GM13976 (cell line): ENCODE data around the gene TNFRSF25.

Source experiments
- DNase-seq: peaks from one replicate; pipeline ENCODE4 v3.0.0; 2012; ENCODE audit warnings: low spot score
- CTCF ChIP-seq: IDR thresholded peaks from 2 replicates; pipeline ENCODE4 v1.5.1; 2012; ENCODE audit warnings: borderline replicate concordance, mild to moderate bottlenecking; ENCODE audit not compliant: insufficient read depth; ENCODE audit errors: extremely low read depth, missing control alignments, control extremely low read depth
- in situ Hi-C: fragments of 300-500 bp; cut with MboI; formaldehyde crosslinking; loops from one replicate; pipeline ENCODE4 v1.12.0; 2022; ENCODE audit warnings: low sequenced_read_pairs, mixed read lengths, inconsistent platforms; ENCODE audit not compliant: unreplicated experiment

TNFRSF25 gene

GRCh38 chr1:6507461-6507911 lies 41.5 kb upstream of the TNFRSF25 start:
- no peak for DNase-seq
- in situ Hi-C loops: no loop called here
- no peak for TF ChIP-seq CTCF

- TF ChIP-seq CTCF: no peak
- in situ Hi-C loops: no loop called here
Measured at GRCh38 chr1:6507037-6507428, 41.1 kb upstream of the TNFRSF25 start.

DNA sequence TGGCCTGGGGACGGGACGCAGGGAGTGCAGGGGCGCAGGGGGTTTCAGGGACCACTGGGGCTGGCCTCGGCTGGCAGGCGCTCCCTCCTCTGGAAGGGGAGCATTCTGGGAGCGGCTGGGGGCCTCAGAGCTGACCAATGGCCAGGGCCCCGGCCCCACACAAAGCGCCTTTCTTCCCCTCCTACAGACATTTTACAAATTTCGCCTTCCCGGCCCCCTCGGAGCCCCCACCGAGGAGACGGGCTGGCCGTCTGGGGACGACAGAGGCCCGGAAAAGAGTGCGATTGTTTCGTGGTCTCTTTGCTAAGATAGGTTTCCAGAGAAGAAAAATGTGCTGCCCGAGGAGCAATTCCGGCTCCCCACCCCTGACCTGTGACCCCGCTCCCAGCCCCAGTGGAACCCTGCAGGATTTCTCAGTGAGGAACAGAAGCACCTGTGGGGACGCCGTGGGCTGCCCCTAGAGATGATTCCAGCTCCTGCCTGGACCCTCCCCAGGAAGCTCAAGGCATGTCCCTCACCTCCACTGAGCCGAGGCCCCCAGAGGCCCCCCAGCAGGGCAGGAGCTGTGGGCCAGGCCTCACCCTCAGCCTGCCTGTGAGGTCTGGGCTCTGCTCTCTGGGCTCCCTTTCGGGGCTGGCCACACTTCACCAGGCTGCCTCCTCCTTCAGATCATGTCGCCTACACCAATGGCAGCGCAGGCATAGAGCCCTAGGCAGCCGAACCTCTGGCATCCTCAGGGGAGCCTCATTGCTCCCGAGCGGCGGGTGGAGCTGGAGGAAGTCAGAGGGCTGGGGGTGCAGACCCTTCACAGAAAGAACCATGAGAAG lies 40.5 kb upstream of the TNFRSF25 start:
- in situ Hi-C loops: no loop called here
- TF ChIP-seq CTCF: no peak
- DNase-seq: no peak

More at GRCh38 chr1:6507037-6507428, 41.1 kb upstream of the TNFRSF25 start:
- DNase-seq: no peak

GRCh38 chr1:6505367-6506209 lies 39.6 kb upstream of the TNFRSF25 start:
- TF ChIP-seq CTCF: no peak
- in situ Hi-C loops: no loop called here
- DNase-seq: no peak

DNA sequence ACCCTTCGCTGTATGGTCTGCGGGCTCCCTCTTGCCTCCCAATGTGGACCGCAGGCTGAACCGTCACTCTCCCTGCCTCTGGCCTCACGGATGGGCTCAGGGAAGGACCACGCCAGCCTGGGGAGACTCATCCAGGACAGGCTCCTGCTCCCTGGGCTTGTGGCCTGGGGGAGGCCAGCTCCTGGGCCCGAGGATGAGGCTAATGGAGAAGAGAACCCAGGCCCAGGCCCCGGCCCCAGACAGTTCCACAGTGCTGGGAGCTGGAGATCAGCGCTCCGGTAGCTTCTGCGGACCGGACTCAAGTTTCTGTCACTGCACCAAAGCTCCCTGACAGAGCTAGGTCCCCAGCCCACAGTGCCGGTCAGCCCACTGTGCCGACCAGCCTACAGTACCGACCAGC lies 38.9 kb upstream of the TNFRSF25 start:
- no peak for TF ChIP-seq CTCF
- in situ Hi-C loops: no loop called here
- no peak for DNase-seq

GRCh38 chr1:6503884-6504602 lies 38.1 kb upstream of the TNFRSF25 start:
- no peak for TF ChIP-seq CTCF
- in situ Hi-C loops: no loop called here
- no peak for DNase-seq
